IMR-90 (cell line): ENCODE results near the gene HSPG2.

Source experiments
- CEBPB ChIP-seq: IDR thresholded peaks from 2 replicates; pipeline ENCODE4 v1.6.1; 2012; ENCODE audit warnings: low read depth, low read length, improper control_type of control experiment
- MAFK ChIP-seq: IDR thresholded peaks from 2 replicates; pipeline ENCODE4 v1.6.1; 2012; ENCODE audit warnings: low read depth, low read length, improper control_type of control experiment
- RAD21 ChIP-seq: IDR thresholded peaks from 2 replicates; pipeline ENCODE4 v1.6.1; 2012; ENCODE audit warnings: low read length, improper control_type of control experiment

GRCh38 chr1:21813542-21813941 is 123.6 kb downstream of the HSPG2 start:
- TF ChIP-seq MAFK: no peak
- no peak for TF ChIP-seq RAD21
- TF ChIP-seq CEBPB: no peak
